ENCODE measurements around the gene RPL9. TPM values are rescaled to one million over a fixed set of nuclear protein-coding genes. Genes with fewer than 3 reads are reported as not detected.
"Not testable (repeated sequence)": the region's sequence is repeated elsewhere in the genome, so short reads cannot be mapped to it uniquely, and the experiment has no call there.

The RPL9 gene
- total RNA-seq: 1,774 and 3,649 TPM in 2 replicates

- peak; percentile 96 for DNase-seq (ENCODE audit: extremely low read depth, low read depth, low spot score)
Measured at GRCh38 chr4:39458505-39459300, at the start of gene RPL9, which contains the start of gene LIAS. TSS of gene RPL9 (minus strand) at chr4:39458922. CDS start at chr4:39458439, 483 bp downstream. TSS of gene LIAS (plus strand) at chr4:39459056. CDS start at chr4:39459118, 62 bp downstream.

GRCh38 chr4:39505581-39505980, 46.9 kb upstream of the RPL9 start:
- no peak for DNase-seq (ENCODE audit: extremely low read depth, low read depth, low spot score)

- no peak for DNase-seq (ENCODE audit: extremely low read depth, low read depth, low spot score)
Measured at GRCh38 chr4:39504538-39504937, 45.8 kb upstream of the RPL9 start.

GRCh38 chr4:39502664-39503035, 43.9 kb upstream of the RPL9 start:
- DNase-seq (ENCODE audit: extremely low read depth, low read depth, low spot score): not testable (repeated sequence)

DNA sequence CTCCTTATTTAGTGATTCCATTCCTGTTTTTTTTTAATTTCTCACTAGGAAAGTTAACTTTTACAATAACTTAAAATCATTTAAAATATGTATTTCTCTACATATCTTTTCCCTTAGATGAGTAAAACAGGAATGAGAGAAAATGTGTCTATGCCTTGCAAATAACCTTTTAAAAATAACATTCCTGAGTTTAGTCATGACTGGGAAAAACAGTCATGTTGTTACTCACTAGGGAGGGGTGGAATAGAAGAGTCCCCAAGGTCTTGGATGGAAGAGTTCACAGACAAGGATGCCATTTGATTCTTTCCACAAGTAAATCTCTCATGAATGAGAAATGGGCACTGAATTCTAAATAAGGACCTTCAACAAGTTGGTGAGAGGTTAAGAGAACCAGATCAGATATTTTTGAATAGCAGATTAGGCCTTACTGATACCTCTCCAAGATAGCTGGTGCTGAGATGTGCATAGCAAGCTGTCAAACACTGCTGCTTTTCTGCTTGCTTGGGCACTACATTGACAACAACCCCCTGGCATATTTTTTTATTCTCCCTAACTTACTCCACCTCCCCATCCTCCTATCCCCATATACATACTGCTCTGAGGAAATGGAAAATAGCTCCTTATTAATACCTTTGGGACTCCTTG, 43.4 kb upstream of the RPL9 start:
- DNase-seq (ENCODE audit: extremely low read depth, low read depth, low spot score): no peak

DNA sequence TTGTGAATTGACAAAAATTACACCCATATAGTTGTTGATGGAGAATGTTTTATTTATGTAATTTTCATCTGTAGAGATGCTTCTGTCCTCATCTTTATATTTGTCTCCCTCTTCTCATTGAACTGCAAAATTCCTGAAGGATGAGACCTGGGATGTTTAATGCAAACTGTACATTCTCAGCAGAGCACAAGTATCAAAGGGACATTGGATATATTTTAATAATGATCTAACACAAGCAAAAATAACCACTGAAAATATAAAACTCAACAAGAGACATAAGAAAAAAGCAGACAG, 40.0 kb upstream of the RPL9 start:
- DNase-seq (ENCODE audit: extremely low read depth, low read depth, low spot score): no peak

DNA sequence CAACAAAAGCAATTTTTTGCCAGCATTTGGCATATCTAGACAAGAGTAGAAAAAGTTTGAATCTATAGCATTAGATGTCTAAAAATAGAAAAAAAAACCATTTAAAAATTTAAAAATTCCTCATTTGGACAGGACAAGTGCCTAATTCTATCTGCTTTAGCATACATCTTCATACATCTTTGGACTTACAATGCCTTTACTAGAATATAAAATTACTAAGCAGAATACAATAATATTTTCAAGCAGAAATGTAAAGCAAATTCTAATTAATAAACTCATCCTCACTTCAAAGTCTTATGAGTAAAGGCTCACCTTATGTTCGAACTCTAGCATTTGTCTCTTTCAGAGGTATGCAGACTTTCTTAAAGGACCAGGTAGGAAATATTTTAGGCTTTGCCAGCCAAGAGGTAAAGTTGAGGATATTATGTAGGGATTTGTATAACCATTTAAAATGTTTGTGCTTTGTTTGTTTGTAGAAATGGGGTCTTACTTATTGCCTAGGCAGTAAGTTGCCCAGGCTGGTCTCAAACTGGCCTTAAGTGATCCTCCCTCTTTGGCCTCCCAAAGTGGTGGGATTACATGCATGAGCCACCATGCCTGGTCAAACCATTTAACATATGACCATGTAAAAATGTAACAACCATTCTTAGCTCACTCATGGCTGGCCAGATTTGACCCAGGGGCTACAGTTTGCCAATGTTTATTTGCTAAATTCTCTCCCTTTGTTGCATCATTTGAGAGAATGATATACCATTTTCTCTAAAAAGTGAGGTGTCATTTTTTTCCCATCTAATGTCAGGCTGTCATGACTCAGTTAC, 39.4 kb upstream of the RPL9 start:
- no peak for DNase-seq (ENCODE audit: extremely low read depth, low read depth, low spot score)

- DNase-seq (ENCODE audit: extremely low read depth, low read depth, low spot score): no peak
Measured at GRCh38 chr4:39495446-39496213, 36.9 kb upstream of the RPL9 start.

DNA sequence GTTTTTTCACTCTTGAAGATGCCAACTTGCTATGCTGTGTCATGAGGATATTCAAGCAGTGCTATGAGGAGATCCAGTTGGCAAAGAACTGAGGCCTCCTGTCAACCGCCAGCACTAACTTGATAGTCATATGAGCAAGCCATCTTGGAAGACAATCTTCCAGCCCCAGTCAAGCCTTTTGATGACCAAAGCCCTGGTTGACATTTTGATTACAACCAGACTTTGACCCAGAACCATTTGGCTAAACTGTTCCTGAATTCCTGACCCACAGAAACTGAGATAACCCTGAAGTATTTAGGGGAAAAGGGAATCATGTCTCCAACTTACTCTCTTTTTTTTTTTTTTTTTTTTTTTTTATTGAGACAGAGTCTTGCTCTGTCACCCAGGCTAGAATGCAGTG, 35.6 kb upstream of the RPL9 start:
- DNase-seq (ENCODE audit: extremely low read depth, low read depth, low spot score): no peak

DNA sequence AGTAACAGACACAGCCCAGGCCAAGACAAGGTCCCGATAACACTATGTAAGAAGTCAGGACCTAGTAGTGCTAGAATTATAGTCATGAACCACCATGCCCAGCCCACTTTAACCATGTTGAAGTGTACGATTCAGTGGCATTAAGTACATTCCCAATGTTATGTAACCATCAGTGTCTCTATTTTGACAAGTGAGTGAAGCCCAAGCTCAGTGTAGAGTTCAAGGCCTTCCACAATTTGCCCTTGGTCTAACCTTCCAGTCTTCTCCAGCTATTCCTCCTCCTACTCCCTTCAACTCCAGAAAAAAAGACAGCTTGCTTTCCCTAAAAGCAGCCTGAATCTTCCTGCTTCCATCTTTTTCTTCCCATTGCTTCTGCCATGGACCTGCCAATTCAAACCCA, 31.6 kb upstream of the RPL9 start:
- no peak for DNase-seq (ENCODE audit: extremely low read depth, low read depth, low spot score)

DNA sequence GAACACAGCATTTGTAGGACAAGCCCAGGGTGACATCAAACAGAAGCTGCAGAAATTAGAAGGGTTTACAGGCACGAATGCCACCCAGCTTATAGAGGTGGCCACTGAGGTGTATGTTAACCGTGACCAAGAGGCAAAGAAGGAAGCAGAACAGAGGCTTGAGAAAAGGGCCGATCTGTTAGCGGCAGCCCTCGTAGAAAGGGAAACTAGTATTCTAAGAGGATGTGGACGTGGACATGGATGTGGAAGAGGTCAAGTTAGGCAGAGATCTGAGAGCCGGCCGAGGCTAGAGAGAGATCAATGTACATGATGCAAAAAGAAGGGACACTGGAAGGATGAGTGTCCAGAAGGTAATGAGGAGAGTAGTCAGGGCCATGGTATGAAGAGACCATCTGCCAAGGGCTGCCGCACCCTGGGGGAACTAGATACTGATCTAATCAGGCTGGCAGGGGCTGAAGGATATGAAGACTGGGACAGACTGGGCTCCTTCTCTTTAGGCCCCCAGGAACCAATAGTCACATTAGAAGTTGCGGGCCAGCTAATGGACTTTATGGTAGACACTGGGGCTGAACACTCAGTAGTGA, 27.6 kb upstream of the RPL9 start:
- DNase-seq (ENCODE audit: extremely low read depth, low read depth, low spot score): no peak

GRCh38 chr4:39484582-39485272, 26.0 kb upstream of the RPL9 start:
- no peak for DNase-seq (ENCODE audit: extremely low read depth, low read depth, low spot score)

DNA sequence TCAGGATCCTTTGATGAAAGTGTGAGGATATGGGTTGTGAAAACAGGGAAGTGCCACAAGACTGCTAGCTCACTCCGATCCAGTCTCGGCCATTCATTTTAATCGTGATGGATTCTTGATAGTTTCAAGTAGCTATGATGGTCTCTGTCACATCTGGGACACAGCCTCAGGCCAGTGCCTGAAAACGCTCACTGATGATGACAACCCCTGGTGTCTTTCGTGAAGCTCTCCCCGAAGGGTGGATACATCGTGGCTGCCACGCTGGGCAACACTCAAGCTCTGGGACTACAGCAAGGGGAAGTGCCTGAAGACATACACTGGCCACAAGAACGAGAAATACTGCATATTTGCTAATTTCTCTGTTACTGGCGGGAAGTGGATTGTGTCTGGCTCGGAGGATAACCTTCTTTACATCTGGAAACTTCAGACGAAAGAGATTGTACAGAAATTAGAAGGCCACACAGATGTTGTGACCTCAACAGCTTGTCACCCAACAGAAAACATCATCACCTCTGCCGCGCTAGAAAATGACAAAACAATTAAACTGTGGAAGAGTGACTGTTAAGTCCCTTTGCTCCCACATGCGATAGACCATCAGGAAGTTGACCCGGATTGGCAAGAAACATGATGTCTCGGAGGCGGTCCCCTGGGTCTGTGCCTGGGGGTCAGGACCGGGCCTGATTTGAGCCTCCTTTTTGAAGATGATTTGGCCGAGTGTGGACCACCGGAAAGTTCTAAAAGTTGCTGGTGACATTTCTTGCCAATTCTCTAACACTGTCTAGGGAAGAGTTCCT, 22.4 kb upstream of the RPL9 start:
- no peak for DNase-seq (ENCODE audit: extremely low read depth, low read depth, low spot score)

DNA sequence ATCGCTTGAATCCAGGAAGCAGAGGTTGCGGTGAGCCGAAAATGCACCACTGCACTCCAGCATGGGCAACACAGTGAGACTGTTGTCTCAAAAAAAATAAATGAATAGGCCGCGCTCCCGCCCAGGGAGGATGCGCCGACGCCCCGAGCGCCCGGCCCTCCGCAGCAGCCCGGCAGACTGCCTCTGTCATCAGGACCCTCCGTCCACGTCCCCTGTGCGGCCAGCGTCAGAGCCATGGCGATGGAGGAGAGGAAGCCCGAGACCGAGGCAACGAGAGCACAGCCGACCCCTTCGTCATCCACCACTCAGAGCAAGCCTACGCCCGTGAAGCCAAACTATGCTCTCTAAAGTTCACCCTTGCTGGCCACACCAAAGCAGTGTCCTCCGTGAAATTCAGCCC, 21.5 kb upstream of the RPL9 start:
- no peak for DNase-seq (ENCODE audit: extremely low read depth, low read depth, low spot score)

DNA sequence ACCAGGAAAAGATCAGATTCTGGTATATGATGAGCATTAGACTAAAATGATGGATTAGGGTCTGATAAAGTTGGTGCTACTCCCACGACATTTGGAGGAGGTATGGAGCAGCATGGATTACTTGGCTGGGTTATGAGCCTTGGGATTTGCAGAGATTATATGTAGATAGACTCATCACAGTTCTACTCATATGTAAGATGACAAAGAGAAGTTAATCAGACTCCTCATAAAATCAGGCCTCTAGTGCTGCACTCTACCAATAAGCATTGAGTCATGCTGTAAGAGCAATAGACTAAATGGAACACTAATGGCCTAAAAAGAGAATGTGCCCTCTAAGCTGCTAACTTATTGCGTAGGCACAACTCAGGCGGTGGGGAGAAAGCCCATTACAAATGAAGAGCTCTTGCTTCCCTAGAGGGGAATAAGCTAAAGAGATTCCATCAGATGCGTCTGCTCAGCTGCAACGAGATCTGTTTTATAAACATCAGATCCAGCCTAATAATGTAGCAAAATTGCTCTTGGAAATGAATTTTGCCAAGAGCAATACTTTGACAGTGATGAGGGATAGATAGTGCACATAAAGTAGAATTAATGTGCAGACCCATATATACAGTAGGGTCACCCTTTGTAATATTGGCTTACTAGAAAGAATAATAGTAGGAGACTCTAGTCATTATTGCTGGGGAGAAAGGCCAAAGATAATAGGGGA, 17.6 kb upstream of the RPL9 start:
- no peak for DNase-seq (ENCODE audit: extremely low read depth, low read depth, low spot score)

- DNase-seq (ENCODE audit: extremely low read depth, low read depth, low spot score): no peak
Measured at GRCh38 chr4:39472396-39472795, 13.7 kb upstream of the RPL9 start.

GRCh38 chr4:39470402-39470801, 11.7 kb upstream of the RPL9 start:
- no peak for DNase-seq (ENCODE audit: extremely low read depth, low read depth, low spot score)

GRCh38 chr4:39469429-39470077, 10.8 kb upstream of the RPL9 start:
- peak; percentile 81 for DNase-seq (ENCODE audit: extremely low read depth, low read depth, low spot score)

Data from glomerular endothelial cell (primary cell).